Activated CD4-positive, alpha-beta T cell treated with anti-CD3 and anti-CD28 coated beads, Interleukin-2, Interleukin-4, amounts not matched to agents 100 ng/mL and 50 ng/mL, durations not matched to agents 16 hours and 8 hours (primary cell): ENCODE measurements around the gene TRPM2.

ENCODE experiments used
- DNase-seq: peaks from one replicate; pipeline ENCODE4 v3.0.0-alpha.2; 2020; ENCODE audit warnings: low spot score

TRPM2 gene

DNA sequence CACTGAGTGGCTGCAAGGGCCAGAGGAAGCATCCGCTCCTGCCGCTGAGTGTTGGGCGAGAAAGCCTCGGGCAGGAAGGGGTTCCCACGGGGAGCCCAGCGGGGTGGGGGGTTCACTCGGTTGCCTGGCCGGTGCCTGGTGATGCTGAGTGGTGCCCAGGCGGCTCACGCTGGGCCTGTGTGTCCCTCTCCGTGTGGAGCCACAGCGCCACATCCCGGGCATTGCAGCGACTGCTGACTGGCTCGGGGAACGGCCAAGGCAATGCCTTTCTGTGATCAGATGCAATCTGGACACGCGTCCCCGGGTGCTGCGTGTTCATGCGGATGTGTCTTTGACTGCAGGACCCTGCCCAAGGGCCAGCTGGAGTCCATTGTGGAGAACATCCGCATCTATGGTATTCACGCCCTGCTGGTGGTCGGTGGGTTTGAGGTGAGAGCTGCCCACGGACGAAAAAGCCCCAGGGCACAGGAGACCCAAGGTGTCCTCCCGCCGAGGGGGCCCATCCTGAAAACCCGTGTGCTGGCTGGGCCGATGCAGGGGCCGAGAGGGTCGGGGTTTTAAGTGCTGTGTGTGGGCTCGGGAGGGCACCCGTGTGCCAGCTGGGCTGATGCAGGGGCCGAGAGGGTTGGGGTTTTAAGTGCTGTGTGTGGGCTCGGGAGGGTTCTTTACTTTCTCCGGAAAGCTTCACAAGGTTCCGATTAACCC lies 30.6 kb upstream of the TRPM2 start:
- no peak for DNase-seq

- no peak for DNase-seq
Measured at GRCh38 chr21:44323591-44323990, 29.8 kb upstream of the TRPM2 start.

DNA sequence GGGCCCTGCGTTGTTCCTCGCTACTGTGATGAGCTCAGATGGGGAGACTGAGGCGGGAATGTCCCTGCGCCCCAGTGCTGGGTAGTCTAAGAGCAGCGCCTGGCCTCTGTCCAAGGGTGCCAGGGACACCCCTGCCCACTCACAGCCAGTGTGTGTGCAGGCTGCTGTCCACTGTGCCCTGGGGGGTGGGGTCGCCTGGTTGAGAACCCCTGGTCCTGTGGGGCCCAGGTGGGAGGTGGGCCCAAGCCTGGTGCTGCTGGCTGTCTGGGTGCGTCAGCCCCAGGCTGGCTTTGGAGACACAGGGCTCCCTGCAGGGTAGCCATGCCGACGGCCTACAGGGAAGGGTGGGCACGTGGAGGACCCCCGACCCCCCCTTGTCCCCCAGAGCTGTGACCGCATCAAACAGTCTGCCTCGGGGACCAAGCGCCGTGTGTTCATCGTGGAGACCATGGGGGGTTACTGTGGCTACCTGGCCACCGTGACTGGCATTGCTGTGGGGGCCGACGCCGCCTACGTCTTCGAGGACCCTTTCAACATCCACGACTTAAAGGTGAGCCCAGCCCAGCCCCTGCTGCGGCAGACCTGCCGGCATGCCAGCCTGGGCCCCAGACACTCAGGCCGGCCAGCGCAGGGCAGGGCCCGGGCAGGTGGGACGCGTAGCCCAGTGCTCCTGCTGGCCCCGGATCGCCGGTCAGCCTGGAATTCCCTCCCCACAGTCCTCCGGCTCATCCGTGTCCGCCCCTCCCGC lies 29.1 kb upstream of the TRPM2 start:
- DNase-seq: no peak

DNA sequence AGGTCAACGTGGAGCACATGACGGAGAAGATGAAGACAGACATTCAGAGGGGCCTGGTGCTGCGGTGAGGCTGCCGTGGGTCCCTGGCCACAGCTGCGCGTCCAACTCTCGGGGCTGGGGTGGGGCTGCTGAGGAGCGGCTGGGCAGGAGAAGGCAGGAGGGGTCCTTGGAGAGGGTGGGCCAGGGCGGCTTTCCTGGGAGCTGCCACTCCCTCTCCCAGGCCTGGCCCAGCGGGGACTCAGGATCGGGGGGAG lies 28.6 kb upstream of the TRPM2 start:
- no peak for DNase-seq

DNA sequence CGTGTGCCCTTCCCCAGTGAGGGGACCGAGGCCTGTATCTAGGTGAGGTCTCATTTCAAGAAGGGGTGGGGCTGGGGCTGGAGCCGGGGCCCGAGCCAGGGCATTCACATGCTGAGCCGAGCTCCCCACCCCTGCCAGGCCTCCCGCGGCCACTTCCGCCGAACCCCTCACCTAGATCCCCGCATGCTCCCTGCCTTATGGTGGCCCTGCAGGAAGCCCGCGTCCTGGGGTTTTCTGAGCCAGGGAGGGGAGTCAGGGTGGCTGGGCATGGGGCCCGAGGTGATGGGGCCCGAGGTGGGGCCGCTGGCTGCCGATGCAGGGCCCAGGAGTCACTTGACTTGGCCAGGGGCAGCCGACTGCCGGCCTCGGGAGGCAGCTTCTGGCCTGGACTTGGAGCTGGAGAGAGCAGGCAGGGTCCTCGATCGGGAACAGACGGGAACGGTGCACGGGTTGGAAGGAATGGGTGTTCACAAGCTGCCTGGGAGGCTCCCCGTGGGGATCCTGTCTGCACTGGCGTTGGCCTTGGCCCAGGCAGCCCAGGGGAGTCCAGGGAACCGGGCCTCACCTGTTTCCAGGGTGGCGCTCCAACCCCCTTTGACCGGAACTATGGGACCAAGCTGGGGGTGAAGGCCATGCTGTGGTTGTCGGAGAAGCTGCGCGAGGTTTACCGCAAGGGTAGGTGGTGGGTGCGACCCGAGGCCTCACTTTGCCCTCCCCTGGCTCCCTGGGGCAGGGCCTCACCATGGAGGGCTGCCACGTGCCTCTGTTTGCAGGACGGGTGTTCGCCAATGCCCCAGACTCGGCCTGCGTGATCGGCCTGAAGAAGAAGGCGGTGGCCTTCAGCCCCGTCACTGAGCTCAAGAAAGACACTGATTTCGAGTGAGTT lies 27.8 kb upstream of the TRPM2 start:
- no peak for DNase-seq

GRCh38 chr21:44326272-44326647 lies 27.2 kb upstream of the TRPM2 start:
- DNase-seq: no peak

- DNase-seq: no peak
Measured at GRCh38 chr21:44326716-44327602, 26.5 kb upstream of the TRPM2 start.

DNA sequence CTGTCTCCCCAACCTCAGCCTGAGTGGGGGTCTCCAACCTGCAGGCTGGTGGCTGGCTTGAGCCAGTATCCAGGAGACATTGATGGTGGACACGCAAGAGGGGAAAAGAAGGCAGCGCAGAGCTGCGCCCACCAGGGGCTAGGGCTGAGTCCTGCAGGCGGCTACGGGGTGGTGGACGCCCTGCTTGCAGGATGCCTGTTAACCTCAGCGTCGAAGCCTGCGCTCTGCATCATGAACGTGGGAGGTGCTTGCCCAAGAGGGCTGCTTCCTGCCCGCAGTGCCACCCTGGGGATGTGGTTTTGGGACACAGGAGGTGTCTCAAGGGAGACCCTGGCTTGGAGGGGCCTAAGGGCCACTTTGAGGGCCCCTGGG lies 25.8 kb upstream of the TRPM2 start:
- DNase-seq: no peak

GRCh38 chr21:44328242-44328895 lies 25.1 kb upstream of the TRPM2 start:
- no peak for DNase-seq

- DNase-seq: no peak
Measured at GRCh38 chr21:44329086-44329889, 24.1 kb upstream of the TRPM2 start.

DNA sequence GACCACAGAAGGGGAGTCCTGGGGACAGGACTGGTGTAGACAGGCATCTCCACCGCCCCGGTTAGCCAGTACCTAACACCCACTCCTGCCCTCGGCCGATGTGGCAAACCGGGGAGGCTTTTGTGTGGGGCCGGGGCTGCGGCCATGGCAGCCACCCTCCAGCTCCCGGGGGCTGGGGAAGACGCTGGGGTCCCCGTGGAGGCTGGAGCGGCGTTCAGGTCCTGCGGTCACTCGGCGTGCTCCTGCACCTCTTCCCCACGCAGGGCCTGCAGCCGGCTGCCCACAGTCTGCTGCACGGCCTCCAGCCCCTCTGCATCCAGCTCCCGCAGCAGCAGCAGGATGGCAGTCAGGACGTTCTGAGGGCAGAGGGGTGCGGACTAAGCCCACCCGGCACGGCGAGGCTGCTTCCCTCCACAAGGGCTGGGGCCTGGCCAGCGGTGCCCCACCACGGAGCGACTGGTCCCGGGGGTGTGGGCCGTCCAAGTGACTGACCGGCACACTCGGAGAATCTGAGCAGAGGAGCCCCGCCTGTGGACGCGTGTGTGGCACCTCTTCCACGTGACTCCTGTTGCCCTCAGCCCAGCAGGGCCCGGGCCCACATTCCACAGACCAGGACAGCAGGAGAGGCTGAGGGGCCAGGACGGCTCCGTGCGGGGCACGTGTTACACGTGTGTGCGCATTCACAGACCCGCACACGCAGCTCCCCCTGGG lies 23.3 kb upstream of the TRPM2 start:
- DNase-seq: no peak

GRCh38 chr21:44330698-44331097 lies 22.7 kb upstream of the TRPM2 start:
- DNase-seq: no peak

- no peak for DNase-seq
Measured at GRCh38 chr21:44331209-44331608, 22.2 kb upstream of the TRPM2 start.

DNA sequence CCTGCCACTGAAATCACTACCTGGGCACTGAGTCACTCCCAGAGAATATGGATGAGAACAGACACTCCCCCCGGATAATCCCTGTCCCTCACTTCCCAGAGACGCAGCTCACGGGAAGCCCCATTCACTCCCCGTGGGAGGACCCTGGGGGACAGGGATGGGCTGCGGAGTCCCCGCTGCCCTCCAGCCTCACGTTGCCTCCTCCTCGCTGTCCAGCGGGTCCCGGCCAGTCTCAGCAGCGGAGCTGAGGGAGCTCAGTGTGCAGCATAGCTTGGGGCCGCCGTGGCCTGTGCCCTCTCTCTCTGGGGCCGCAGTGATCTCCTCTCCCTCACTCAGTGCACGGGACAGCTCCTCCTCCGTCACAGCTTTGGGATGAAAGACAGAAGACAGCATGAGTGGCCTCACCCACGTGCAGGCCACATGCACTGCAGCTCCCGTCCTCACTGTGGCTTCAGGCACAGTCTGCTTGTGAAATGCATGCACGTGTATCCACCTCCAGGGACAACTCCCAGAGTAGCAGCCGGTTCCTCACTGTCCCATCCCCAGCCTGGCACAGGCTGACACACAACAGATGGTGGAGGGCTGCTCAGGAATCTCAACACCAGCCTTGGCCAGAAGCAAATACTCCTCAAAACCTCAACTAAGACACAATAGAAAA lies 21.6 kb upstream of the TRPM2 start:
- DNase-seq: no peak

GRCh38 chr21:44332383-44332782 lies 21.0 kb upstream of the TRPM2 start:
- no peak for DNase-seq

DNA sequence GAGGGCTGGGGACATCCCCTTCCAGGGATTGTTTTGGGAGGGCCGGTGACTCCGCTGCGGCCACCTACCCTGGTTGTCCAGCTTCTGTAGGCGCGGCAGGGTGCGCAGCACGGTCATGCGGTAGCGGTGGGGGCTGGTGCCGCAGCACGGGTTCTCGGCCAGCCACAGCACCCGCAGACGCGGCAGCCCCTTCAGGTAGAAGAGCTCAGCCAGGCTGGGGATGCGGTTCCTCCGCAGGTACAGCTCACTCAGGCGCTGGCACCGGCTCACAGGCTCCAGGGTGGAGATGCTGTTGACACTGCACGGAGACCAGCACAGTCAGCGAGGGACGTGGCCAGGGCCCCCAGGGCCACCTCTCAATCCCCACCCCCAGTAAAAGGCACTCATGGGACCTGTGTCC lies 20.5 kb upstream of the TRPM2 start:
- DNase-seq: no peak

- no peak for DNase-seq
Measured at GRCh38 chr21:44333509-44334328, 19.7 kb upstream of the TRPM2 start.

GRCh38 chr21:44334329-44335030 lies 18.9 kb upstream of the TRPM2 start:
- DNase-seq: no peak
